Esophagus muscularis mucosa (tissue), 4 donors: ENCODE data around the gene FBXW11. TPM values are rescaled to one million over a fixed set of nuclear protein-coding genes. Genes with fewer than 3 reads are reported as not detected.

Source experiments
- DNase-seq: peaks from one replicate; pipeline ENCODE4 v3.0.0-alpha.2; 2017; ENCODE audit errors: extremely low spot score
- H3K27ac ChIP-seq, 4 donors: fragments of 200-600 bp; sonication (generic); replicated peaks in 1 of 4; 1 replicate in 3 of 4; 2 replicates in 1 of 4; pipeline ENCODE4 v1.5.1; 2016 to 2019; ENCODE audit warnings: mild to moderate bottlenecking in 1 of 4
- H3K27me3 ChIP-seq, 4 donors: fragments of 200-600 bp; sonication (generic); one replicate each; pipeline versions ENCODE4 v1.5.1 to v1.6.0; 2016 to 2019
- H3K36me3 ChIP-seq, 4 donors: fragments of 200-600 bp; sonication (generic); one replicate each; pipeline ENCODE4 v1.5.1; 2016 to 2019
- H3K4me1 ChIP-seq, 4 donors: fragments of 200-600 bp; sonication (generic); one replicate each; pipeline ENCODE4 v1.5.1; 2016 to 2019
- H3K4me3 ChIP-seq, 4 donors: fragments of 200-600 bp; sonication (generic); 1 replicate in 2 of 4; 2 replicates in 2 of 4; pipeline ENCODE4 v1.5.1; 2016 to 2019; ENCODE audit warnings: mild to moderate bottlenecking in 4 of 4, moderate library complexity in 1 of 4
- H3K9me3 ChIP-seq, 4 donors: fragments of 200-600 bp; sonication (generic); 1 replicate in 3 of 4; 2 replicates in 1 of 4; pipeline ENCODE4 v1.5.1; 2016 to 2019
- CTCF ChIP-seq, 3 experiments: fragments of 200-600 bp in 2 of 3; fragments of 450-650 bp in 1 of 3; sonication (generic) in 2 of 3; IDR thresholded peaks; one replicate each; pipeline ENCODE4 v1.5.1; 2017 to 2019; ENCODE audit warnings: antibody characterized with exemption in 3 of 3, mild to moderate bottlenecking in 2 of 3, moderate library complexity in 1 of 3
- EP300 ChIP-seq: sonication (generic); formaldehyde crosslinking; IDR thresholded peaks from one replicate; pipeline ENCODE4 v1.6.1; 2017; ENCODE audit warnings: antibody characterized with exemption
- POLR2A ChIP-seq: fragments of 450-650 bp; IDR thresholded peaks from one replicate; pipeline ENCODE4 v1.6.1; 2017; ENCODE audit warnings: antibody characterized with exemption, moderate library complexity, mild to moderate bottlenecking, low read depth
- POLR2AphosphoS5 ChIP-seq, 2 donors: sonication (generic); formaldehyde crosslinking; IDR thresholded peaks; one replicate each; pipeline ENCODE4 v1.6.1; 2017; ENCODE audit warnings: antibody characterized with exemption in 2 of 2
- WGBS: methylation state at CpG from one replicate; pipeline ENCODE4 v1.1.5; 2018; 5-methylcytosine and 5-hydroxymethylcytosine counted together
- intact Hi-C: fragments of 100-400 bp; cut with DNase I; formaldehyde crosslinking; loops from one replicate; pipeline ENCODE4 v1.15.1; 2023
- total RNA-seq, 4 donors: library from RNA; depleted of rRNA; stranded (reverse); fragments of >200 nt; gene quantifications; one replicate each; pipeline versions ENCODE4 v1.1.0 to v1.2.1, GENCODE V29; 2016

The FBXW11 gene
- total RNA-seq: 10 to 100 TPM; 60.8 to 75.6 (median 66.3) TPM

- Histone ChIP-seq H3K4me1 (peaks cover 45 to 54% (median 47%) of the 10 kb centered on the region in 4 donors), H3K27ac (peak within 1 kb of the TSS; percentile 91 to 98 (median 96)), H3K4me3 (peak within 1 kb of the TSS; percentile 89 to 97 (median 92)), H3K27me3 (no peaks in the 10 kb centered on the region), H3K36me3 (no peaks in the 10 kb centered on the region), H3K9me3 (no peaks in the 10 kb centered on the region)
- no CpG with 5 or more reads among the region's 81 CpGs for WGBS
- peak; percentile 97 for DNase-seq
- TF ChIP-seq POLR2AphosphoS5 (IDR thresholded peaks at IDR 0.05) (peak; percentile 94 to 97), POLR2A (peak; percentile 74), EP300 (no peak), CTCF (IDR thresholded peaks at IDR 0.05) (no peak)
- intact Hi-C loops: loop anchor here (5.0 kb wide), 1 partner anchor 181 kb away; the partner anchor contains the start of gene STK10
These were observed at the start of gene FBXW11 for GRCh38 chr5:172006321-172007174. Gene FBXW11 (minus strand): TSS chr5:172006638. CDS start chr5:172006502, 136 bp downstream.

- intact Hi-C loops: no loop called here
- peaks cover 5 to 12% (median 10%) of the 10 kb centered on the region in 4 donors for H3K4me1 ChIP-seq
- no peak for DNase-seq
- no peak overlapping the region for H3K27ac ChIP-seq
- TF ChIP-seq EP300 (no peak), POLR2A (no peak), CTCF (IDR thresholded peaks at IDR 0.05) (no peak), POLR2AphosphoS5 (IDR thresholded peaks at IDR 0.05) (no peak)
- WGBS: 94% methylated on average over 3 of the region's 3 CpGs
- H3K27me3 ChIP-seq: no peaks in the 10 kb centered on the region
- no peaks in the 10 kb centered on the region for H3K9me3 ChIP-seq
- H3K36me3 ChIP-seq: peaks cover 14 to 93% (median 83%) of the 10 kb centered on the region in 4 donors
- no peak overlapping the region for H3K4me3 ChIP-seq
These were observed 49.6 kb upstream of the FBXW11 start for GRCh38 chr5:172055996-172056395.

- no peak overlapping the region for H3K4me3 ChIP-seq
- peaks cover 5 to 12% (median 10%) of the 10 kb centered on the region in 4 donors for H3K4me1 ChIP-seq
- DNase-seq: no peak
- TF ChIP-seq POLR2A: no peak
- no peak for TF ChIP-seq POLR2AphosphoS5 (IDR thresholded peaks at IDR 0.05)
- TF ChIP-seq EP300: no peak
- TF ChIP-seq CTCF (IDR thresholded peaks at IDR 0.05): no peak
- WGBS: 96% methylated on average over 19 of the region's 19 CpGs
- H3K27ac ChIP-seq: no peak overlapping the region
- intact Hi-C loops: no loop called here
- H3K9me3 ChIP-seq: no peaks in the 10 kb centered on the region
- no peaks in the 10 kb centered on the region for H3K27me3 ChIP-seq
- peaks cover 14 to 93% (median 83%) of the 10 kb centered on the region in 4 donors for H3K36me3 ChIP-seq
These were observed 49.0 kb upstream of the FBXW11 start for GRCh38 chr5:172055421-172055820.

GRCh38 chr5:172054611-172055153, 48.2 kb upstream of the FBXW11 start:
- intact Hi-C loops: no loop called here
- DNase-seq: no peak
- H3K9me3 ChIP-seq: no peaks in the 10 kb centered on the region
- TF ChIP-seq CTCF (IDR thresholded peaks at IDR 0.05): no peak
- TF ChIP-seq EP300: no peak
- TF ChIP-seq POLR2AphosphoS5 (IDR thresholded peaks at IDR 0.05): no peak
- no peak for TF ChIP-seq POLR2A
- H3K36me3 ChIP-seq: peaks cover 14 to 93% (median 83%) of the 10 kb centered on the region in 4 donors
- peaks cover 5 to 12% (median 10%) of the 10 kb centered on the region in 4 donors for H3K4me1 ChIP-seq
- H3K27ac ChIP-seq: no peak overlapping the region
- H3K4me3 ChIP-seq: no peak overlapping the region
- H3K27me3 ChIP-seq: no peaks in the 10 kb centered on the region
- WGBS: 94% methylated on average over 8 of the region's 11 CpGs
